G401 (cell line): ENCODE results near the gene PLIN3. TPM values are rescaled to one million over a fixed set of nuclear protein-coding genes. Genes with fewer than 3 reads are reported as not detected.
"Not testable (repeated sequence)": the region's sequence is repeated elsewhere in the genome, so short reads cannot be mapped to it uniquely, and the experiment has no call there.

Experiments used
- DNase-seq: peaks from one replicate; pipeline ENCODE4 v3.0.0-alpha.2; 2015; ENCODE audit warnings: low spot score
- in situ Hi-C: cut with HindIII; loops from 2 replicates; pipeline ENCODE4 v1.10.0; 2016; ENCODE audit warnings: low sequenced_read_pairs, mixed read lengths
- total RNA-seq: library from RNA; depleted of rRNA; stranded (reverse); fragments of >200 nt; shearing (Covaris generic); gene quantifications from 2 replicates; pipeline ENCODE4 v1.2.3, GENCODE V29; 2014

The PLIN3 gene
- total RNA-seq, 1 experiment from 2014 or later = 231 TPM

- in situ Hi-C loops = not testable (repeated sequence)
Observed at GRCh38 chr19:4853506-4853905, 14.0 kb downstream of the PLIN3 start.

GRCh38 chr19:4852484-4852883 is 15.0 kb downstream of the PLIN3 start:
- DNase-seq = no peak
- in situ Hi-C loops = no loop called here

More at GRCh38 chr19:4853506-4853905, 14.0 kb downstream of the PLIN3 start:
- DNase-seq = not testable (repeated sequence)

GRCh38 chr19:4851551-4852290 is 15.7 kb downstream of the PLIN3 start:
- in situ Hi-C loops = no loop called here
- peak; percentile 56 for DNase-seq

DNA sequence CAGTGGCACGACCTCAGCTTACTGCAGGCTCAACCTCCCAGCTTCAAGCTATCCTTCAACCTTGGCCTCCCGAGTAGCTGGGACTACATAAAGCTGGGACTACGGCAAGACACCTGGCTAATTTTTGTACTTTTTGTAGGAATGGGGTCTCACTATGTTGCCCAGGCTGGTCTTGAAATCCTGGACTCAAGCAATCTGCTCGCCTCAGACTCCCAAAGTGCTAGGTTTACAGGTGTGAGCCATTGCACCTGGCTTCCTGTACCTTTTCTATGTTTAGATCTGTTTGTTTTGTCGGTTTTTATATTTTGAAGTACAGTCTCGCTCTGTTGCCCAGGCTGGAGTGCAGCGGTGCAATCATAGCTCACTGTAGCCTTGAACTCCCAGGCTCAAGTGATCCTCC is 18.4 kb downstream of the PLIN3 start:
- in situ Hi-C loops = no loop called here
- no peak for DNase-seq

GRCh38 chr19:4847190-4847973 is 20.1 kb downstream of the PLIN3 start:
- in situ Hi-C loops = no loop called here
- no peak for DNase-seq

DNA sequence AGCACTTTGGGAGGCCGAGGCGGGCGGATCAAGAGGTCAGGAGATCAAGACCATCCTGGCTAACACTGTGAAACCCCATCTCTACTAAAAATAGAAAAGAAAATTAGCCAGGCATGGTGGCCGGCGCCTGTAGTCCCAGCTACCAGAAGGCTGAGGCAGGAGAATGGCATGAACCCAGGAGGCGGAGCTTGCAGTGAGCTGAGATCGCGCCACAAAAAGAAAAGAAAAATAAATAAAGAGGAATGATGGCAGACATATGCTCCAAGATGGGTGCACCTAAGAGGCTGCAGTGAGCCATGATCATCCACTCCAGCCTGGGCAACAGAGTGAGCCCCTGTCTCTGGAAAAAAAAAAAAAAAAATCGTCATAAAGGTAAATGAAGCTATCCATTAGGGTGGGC is 21.5 kb downstream of the PLIN3 start:
- DNase-seq, in situ Hi-C loops: not testable (repeated sequence)

GRCh38 chr19:4844348-4845179 is 22.9 kb downstream of the PLIN3 start:
- in situ Hi-C loops = no loop called here
- DNase-seq = no peak

GRCh38 chr19:4843647-4843965 is 23.9 kb downstream of the PLIN3 start:
- in situ Hi-C loops = no loop called here
- no peak for DNase-seq

- in situ Hi-C loops = no loop called here
- DNase-seq = no peak
Observed at GRCh38 chr19:4839192-4839591, 28.3 kb downstream of the PLIN3 start.

DNA sequence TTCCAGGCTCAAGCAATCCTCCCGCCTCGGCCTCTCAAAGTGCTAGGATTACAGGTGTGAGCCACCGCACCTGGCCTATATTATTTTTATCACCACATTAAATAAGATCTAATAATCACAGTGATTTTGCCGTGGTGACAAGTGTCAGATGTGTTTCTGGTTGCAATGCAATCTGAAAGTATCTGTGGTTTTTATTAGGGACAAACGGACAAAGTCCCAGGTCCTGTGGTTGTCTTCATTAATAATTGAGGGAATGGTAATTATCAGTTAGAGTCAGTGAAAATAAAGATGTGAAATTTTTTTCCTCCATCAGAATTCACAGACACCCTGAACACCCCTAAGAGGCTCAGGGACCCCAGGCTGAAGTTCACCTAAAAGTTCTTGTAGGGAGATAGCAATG is 34.7 kb downstream of the PLIN3 start:
- DNase-seq = no peak
- in situ Hi-C loops = no loop called here

DNA sequence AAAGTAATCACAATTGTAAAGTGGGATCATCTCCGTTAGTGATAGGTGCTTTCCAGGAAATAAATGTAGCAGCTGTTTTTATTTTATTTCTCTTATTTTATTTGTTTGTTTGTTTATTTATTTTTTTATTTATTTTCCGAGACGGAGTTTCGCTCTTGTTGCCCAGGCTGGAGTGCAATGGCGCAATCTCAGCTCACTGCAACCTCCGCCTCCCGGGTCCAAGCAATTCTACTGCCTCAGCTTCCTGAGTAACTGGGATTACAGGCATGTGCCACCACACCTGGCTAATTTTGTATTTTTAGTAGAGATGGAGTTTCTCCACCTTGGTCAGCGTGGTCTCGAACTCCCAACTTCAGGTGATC is 35.5 kb downstream of the PLIN3 start:
- in situ Hi-C loops, DNase-seq: not testable (repeated sequence)

- in situ Hi-C loops = no loop called here
- DNase-seq = no peak
Observed at GRCh38 chr19:4831304-4831978, 36.0 kb downstream of the PLIN3 start, which contains the start of gene TICAM1. Gene TICAM1, minus strand, starts transcription at chr19:4831712. Its CDS starts 13,335 bp downstream, at chr19:4818377.

GRCh38 chr19:4830768-4831265 is 36.6 kb downstream of the PLIN3 start:
- in situ Hi-C loops = no loop called here
- DNase-seq = no peak

- no peak for DNase-seq
- in situ Hi-C loops = no loop called here
Observed at GRCh38 chr19:4830332-4830731, 37.1 kb downstream of the PLIN3 start.

GRCh38 chr19:4829001-4829712 is 38.3 kb downstream of the PLIN3 start:
- DNase-seq = peak; percentile 24
- in situ Hi-C loops = no loop called here

- in situ Hi-C loops = no loop called here
- no peak for DNase-seq
Observed at GRCh38 chr19:4823577-4823976, 43.9 kb downstream of the PLIN3 start.

- DNase-seq, in situ Hi-C loops: not testable (repeated sequence)
Observed at GRCh38 chr19:4822354-4822753, 45.1 kb downstream of the PLIN3 start.

- DNase-seq = no peak
- in situ Hi-C loops = no loop called here
Observed at GRCh38 chr19:4821265-4821664, 46.2 kb downstream of the PLIN3 start.
